GM19397 (cell line): ENCODE results near the gene BSG.

Source experiments
- ATAC-seq: cut with Tn5 transposase; IDR thresholded peaks from one replicate; pipeline ENCODE4 v1.9.1; 2021; ENCODE audit warnings: mild to moderate bottlenecking, moderate library complexity; ENCODE audit not compliant: unreplicated experiment

The BSG gene

GRCh38 chr19:570937-571565, 1.3 kb upstream of the BSG start:
- no peak for ATAC-seq

GRCh38 chr19:571566-571974, 826 bp upstream of the BSG start:
- ATAC-seq, result no peak

- ATAC-seq, result peak; percentile 33
These were observed 535 bp downstream of the BSG start for GRCh38 chr19:572743-573518.

- no peak for ATAC-seq
These were observed 1.1 kb downstream of the BSG start for GRCh38 chr19:573519-573825.

GRCh38 chr19:574658-575526, 2.5 kb downstream of the BSG start:
- ATAC-seq, result no peak

GRCh38 chr19:575527-576506, 3.4 kb downstream of the BSG start:
- ATAC-seq, result no peak

- ATAC-seq, result no peak
These were observed 4.5 kb downstream of the BSG start for GRCh38 chr19:576768-577438.

GRCh38 chr19:577439-578392, 5.3 kb downstream of the BSG start:
- ATAC-seq, result no peak

GRCh38 chr19:579111-579841, 6.9 kb downstream of the BSG start:
- ATAC-seq, result no peak

- no peak for ATAC-seq
These were observed 7.4 kb downstream of the BSG start for GRCh38 chr19:579842-580155.

- no peak for ATAC-seq
These were observed 8.0 kb downstream of the BSG start for GRCh38 chr19:580274-580835.

- ATAC-seq, result no peak
These were observed 9.2 kb downstream of the BSG start for GRCh38 chr19:581399-582111.

GRCh38 chr19:582497-583197, 10.3 kb downstream of the BSG start:
- no peak for ATAC-seq

- no peak for ATAC-seq
These were observed 11.0 kb downstream of the BSG start for GRCh38 chr19:583198-583967.

GRCh38 chr19:583968-584239, 11.5 kb downstream of the BSG start:
- no peak for ATAC-seq

GRCh38 chr19:584240-585001, 12.0 kb downstream of the BSG start:
- ATAC-seq, result no peak
